Measurements from ENCODE around the gene EPS8L2. TPM values are rescaled to one million over a fixed set of nuclear protein-coding genes. Genes with fewer than 3 reads are reported as not detected.

EPS8L2 gene
- total and polyA plus RNA-seq, 9 of the 15 experiments (the other 6 are each of a cell fraction or from before 2014, with no cell fraction given): 0.75 to 17.0 (median 3.7) TPM

DNA sequence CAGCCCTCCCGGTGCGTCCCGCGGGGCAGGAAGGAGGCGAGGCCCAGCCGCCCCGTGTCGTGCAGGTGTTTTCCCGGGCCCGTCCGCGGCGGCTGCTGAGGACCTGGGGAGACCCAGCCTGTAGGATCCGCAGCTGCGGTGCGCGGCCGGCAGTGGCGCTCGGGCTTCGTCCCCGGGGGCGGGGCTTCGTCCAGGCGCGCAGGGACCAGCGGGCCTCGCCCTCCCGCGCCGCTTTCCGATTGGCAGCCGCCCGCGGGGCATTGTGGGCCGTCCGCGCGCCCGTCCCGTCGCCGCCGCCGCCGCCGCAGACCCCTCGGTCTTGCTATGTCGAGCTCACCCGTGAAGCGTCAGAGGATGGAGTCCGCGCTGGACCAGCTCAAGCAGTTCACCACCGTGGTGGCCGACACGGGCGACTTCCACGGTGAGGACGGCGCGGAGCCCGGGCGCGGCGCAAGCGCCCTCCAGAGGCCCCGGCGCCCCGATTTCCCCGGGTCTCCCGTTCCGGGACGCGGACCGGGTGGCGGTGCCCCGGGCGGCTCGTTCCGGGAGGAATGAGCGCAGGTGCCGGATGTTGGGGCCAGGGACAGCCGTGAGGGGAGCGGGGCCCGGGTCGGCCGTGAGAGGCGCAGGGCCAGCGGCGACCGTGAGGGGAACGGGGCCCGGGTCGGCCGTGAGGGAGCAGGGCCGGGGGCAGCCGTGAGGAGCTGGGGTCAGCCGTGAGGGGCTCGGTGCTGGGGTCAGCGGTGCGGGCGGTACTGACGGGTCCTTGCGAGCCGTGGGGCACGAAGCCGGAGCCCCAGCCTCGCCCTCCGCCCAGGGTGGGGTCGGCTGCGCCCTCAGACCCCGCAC lies 41.4 kb downstream of the EPS8L2 start, which contains the start of gene TALDO1 (continued):
- TF ChIP-seq, protein P1, sequence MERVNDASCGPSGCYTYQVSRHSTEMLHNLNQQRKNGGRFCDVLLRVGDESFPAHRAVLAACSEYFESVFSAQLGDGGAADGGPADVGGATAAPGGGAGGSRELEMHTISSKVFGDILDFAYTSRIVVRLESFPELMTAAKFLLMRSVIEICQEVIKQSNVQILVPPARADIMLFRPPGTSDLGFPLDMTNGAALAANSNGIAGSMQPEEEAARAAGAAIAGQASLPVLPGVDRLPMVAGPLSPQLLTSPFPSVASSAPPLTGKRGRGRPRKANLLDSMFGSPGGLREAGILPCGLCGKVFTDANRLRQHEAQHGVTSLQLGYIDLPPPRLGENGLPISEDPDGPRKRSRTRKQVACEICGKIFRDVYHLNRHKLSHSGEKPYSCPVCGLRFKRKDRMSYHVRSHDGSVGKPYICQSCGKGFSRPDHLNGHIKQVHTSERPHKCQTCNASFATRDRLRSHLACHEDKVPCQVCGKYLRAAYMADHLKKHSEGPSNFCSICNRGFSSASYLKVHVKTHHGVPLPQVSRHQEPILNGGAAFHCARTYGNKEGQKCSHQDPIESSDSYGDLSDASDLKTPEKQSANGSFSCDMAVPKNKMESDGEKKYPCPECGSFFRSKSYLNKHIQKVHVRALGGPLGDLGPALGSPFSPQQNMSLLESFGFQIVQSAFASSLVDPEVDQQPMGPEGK (CRISPR knock-in tag; IDR thresholded peaks at IDR 0.05; ENCODE audit: borderline replicate concordance): no peak
- TF ChIP-seq SNAPC5 (CRISPR knock-in tag; IDR thresholded peaks at IDR 0.05) (no peak), CSDE1 (IDR thresholded peaks at IDR 0.05) (no peak), L3MBTL2 (IDR thresholded peaks at IDR 0.05) (peak; percentile 80), ZNF445 (CRISPR knock-in tag; IDR thresholded peaks at IDR 0.05; ENCODE audit: low read depth) (no peak), MCM7 (IDR thresholded peaks at IDR 0.05) (no peak), ZNF395 (CRISPR knock-in tag; IDR thresholded peaks at IDR 0.05) (no peak), TAF7 (tag; IDR thresholded peaks at IDR 0.05) (no peak), RFX1 (IDR thresholded peaks at IDR 0.05) (no peak), NFRKB (IDR thresholded peaks at IDR 0.05; ENCODE audit: low read depth) (no peak), ESRRB (CRISPR knock-in tag; IDR thresholded peaks at IDR 0.05; ENCODE audit: borderline replicate concordance) (no peak), SAFB2 (IDR thresholded peaks at IDR 0.05; ENCODE audit: borderline replicate concordance, low read depth, low read length, severe bottlenecking) (no peak), USF1 (CRISPR knock-in tag; IDR thresholded peaks at IDR 0.05) (no peak), SMC3 (conservative IDR thresholded peaks at IDR 0.05; ENCODE audit: insufficient read depth, low read depth, low read length) (no peak), NR2C2 (CRISPR knock-in tag; IDR thresholded peaks at IDR 0.05) (peak; percentile 41; the same call in 1 of the 2 replicates), NR2C2 (tag; IDR thresholded peaks at IDR 0.05) (no peak)
- TF ChIP-seq, protein P2, sequence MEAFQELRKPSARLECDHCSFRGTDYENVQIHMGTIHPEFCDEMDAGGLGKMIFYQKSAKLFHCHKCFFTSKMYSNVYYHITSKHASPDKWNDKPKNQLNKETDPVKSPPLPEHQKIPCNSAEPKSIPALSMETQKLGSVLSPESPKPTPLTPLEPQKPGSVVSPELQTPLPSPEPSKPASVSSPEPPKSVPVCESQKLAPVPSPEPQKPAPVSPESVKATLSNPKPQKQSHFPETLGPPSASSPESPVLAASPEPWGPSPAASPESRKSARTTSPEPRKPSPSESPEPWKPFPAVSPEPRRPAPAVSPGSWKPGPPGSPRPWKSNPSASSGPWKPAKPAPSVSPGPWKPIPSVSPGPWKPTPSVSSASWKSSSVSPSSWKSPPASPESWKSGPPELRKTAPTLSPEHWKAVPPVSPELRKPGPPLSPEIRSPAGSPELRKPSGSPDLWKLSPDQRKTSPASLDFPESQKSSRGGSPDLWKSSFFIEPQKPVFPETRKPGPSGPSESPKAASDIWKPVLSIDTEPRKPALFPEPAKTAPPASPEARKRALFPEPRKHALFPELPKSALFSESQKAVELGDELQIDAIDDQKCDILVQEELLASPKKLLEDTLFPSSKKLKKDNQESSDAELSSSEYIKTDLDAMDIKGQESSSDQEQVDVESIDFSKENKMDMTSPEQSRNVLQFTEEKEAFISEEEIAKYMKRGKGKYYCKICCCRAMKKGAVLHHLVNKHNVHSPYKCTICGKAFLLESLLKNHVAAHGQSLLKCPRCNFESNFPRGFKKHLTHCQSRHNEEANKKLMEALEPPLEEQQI (IDR thresholded peaks at IDR 0.05): no peak
- TF ChIP-seq, protein P3, sequence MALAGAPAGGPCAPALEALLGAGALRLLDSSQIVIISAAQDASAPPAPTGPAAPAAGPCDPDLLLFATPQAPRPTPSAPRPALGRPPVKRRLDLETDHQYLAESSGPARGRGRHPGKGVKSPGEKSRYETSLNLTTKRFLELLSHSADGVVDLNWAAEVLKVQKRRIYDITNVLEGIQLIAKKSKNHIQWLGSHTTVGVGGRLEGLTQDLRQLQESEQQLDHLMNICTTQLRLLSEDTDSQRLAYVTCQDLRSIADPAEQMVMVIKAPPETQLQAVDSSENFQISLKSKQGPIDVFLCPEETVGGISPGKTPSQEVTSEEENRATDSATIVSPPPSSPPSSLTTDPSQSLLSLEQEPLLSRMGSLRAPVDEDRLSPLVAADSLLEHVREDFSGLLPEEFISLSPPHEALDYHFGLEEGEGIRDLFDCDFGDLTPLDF (CRISPR knock-in tag; IDR thresholded peaks at IDR 0.05): peak; percentile 29; the same call in 1 of the 2 replicates
- TF ChIP-seq, protein P4, sequence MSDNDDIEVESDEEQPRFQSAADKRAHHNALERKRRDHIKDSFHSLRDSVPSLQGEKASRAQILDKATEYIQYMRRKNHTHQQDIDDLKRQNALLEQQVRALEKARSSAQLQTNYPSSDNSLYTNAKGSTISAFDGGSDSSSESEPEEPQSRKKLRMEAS (CRISPR knock-in tag; IDR thresholded peaks at IDR 0.05): peak; percentile 61; the same call in 1 of the 2 replicates
